Suppressor macrophage treated with lipopolysaccharide for 1 hour (primary cell): ENCODE data around the gene C22orf31.
"Not testable (repeated sequence)": the region's sequence is repeated elsewhere in the genome, so short reads cannot be mapped to it uniquely, and the experiment has no call there.

ENCODE experiments used
- DNase-seq, 3 donors: peaks; one replicate each; pipeline ENCODE4 v3.0.0-alpha.2; 2020 to 2022

C22orf31 gene

GRCh38 chr22:29053048-29053702, 8.5 kb downstream of the C22orf31 start:
- no peak for DNase-seq

- DNase-seq = no peak
Measured at GRCh38 chr22:29050457-29050856, 11.2 kb downstream of the C22orf31 start.

GRCh38 chr22:29049655-29050263, 11.9 kb downstream of the C22orf31 start:
- no peak for DNase-seq

- no peak for DNase-seq
Measured at GRCh38 chr22:29048822-29049654, 12.6 kb downstream of the C22orf31 start.

- DNase-seq = peak in 1 of 3 donors; percentile 22
Measured at GRCh38 chr22:29044657-29045176, 16.9 kb downstream of the C22orf31 start.

DNA sequence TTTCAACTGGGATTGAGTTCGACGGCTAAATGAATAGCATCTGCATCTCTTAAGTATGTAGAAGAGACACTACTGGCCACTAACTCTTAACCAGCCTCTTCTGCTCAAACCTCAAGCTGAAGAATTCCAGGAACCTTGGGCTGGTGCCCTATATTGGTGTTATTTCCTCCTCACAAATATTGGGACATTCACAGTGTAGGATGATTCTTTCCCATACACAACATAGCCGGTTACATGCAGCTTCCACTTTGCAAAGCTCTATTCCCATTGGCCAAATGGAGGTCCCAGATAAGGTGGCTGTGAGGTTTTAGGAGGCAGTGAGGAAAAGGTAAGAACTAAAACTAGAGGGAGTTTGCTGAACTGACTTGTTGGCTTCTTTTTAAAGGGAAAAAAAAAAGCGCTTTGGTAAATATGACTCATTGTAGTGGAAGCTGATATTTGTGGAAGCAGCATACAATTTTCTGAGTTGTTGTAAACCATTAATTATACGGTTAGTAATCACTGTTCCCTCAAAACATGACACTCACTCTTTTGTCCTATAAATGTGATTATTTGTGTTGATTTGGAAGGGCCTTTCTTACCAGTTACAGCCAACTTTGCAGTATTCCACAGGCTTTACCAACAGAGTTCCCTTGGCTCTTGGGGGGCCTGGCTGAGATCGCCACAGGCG, 17.6 kb downstream of the C22orf31 start:
- no peak for DNase-seq

DNA sequence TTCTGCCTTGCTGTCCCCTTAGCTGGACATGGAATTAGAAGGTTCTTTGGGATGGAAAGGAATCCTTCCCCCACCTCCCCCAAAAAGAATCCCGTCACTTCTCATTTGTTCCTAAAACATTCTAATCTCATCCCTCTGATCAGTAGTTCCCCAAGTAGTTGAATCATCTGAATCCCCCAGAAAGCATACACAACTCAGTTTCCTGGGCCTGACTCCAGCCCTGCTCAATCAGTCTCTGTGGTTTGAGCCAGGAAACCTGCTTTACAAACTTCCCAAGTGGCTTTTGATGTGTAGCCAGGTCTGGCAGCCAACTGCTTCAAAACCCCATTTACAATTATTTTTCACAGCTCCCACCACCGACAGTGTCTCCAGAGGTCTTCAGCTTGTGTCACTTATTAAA, 20.2 kb downstream of the C22orf31 start:
- DNase-seq = no peak

DNA sequence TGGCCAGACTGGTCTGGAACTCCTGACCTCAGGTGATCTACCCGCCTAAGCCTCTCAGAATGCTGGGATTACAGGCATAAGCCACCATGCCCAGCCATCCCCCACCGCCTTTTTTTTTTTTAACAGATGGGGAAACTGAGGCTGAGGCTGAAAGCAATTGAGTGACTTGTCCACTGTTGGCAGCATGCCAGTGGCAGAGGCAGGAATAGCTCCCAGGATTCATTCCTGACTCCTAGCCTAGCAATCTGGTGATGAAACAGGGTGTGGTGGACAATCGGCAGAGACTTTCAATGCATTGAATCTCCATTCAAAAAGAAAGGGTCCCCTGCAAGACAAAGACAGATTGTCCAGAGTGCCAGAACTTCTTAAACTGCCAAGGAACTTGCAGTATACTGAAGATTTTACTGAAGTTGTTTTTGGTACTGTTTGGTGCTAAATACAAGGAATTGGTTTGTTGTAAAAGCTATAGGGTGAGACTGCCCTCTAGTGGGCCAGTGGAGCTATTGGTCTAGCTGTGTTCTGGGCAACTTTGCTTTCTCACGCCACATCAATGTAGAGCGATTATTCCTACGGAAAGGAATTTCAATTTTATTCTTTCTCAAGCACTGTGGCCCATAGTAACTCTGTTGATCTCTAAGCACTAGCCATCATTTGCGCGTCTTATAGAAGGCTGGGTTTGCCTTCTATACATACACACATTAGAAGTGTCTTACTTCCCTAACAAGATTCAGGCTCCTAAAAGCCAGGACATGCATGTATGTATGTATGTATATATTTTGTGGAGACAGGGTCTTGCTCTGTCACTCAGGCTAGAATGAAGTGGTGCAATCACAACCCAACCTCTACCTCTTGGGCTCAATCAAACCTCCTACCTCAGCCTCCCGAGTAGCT, 21.0 kb downstream of the C22orf31 start:
- DNase-seq = peak; percentile 76 to 86 (median 83)

- not testable (repeated sequence) for DNase-seq
Measured at GRCh38 chr22:29039684-29040083, 21.9 kb downstream of the C22orf31 start.

DNA sequence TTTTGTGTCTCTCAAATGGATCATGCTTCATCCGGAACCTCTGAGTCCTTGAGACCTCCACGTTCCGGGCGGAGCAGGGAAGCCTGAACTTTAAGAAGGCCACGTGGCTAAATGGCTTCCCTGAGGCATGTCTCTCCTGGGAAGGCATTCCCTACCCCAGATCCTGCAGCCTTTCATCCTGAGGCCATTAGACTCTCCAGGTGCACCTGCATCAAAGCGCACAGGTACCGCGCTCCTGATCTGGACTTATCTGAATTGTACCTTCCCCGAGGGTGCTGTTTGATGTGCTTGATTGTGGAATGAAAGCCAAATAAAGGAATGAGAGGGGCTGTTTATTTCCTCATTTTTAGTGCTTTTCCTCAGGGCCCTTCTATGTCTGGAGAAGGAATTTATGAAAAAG, 22.5 kb downstream of the C22orf31 start:
- DNase-seq = no peak

DNA sequence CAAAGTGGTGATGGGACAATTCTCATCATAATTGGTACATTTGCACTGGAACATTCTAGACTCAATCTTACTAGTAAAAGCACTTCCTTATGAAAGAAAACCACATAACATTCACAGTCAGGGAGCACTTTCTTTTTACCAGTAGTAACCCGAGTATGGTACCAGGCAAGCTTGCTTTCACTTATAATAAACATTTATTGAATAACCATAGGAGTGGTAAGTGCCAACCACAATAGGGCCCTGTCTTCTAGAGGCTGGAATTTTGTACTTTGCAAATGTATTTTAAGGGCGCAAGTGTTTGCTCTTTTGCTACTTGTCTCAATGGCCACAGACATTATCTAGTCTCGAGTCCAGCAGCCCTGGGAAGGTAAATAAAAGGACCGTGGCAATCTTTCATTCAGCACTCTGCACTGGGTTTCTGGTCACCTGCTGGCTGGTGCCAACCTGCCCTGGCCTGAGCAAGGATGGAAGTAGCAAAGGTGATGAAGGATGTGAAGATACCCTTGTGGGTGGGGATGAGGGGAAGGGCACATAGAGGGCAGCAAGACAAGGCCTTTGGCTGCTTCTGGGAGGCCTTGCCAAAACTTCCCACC, 24.2 kb downstream of the C22orf31 start:
- no peak for DNase-seq

GRCh38 chr22:29032584-29032983, 29.0 kb downstream of the C22orf31 start:
- no peak for DNase-seq

- DNase-seq = no peak
Measured at GRCh38 chr22:29032014-29032475, 29.6 kb downstream of the C22orf31 start.

DNA sequence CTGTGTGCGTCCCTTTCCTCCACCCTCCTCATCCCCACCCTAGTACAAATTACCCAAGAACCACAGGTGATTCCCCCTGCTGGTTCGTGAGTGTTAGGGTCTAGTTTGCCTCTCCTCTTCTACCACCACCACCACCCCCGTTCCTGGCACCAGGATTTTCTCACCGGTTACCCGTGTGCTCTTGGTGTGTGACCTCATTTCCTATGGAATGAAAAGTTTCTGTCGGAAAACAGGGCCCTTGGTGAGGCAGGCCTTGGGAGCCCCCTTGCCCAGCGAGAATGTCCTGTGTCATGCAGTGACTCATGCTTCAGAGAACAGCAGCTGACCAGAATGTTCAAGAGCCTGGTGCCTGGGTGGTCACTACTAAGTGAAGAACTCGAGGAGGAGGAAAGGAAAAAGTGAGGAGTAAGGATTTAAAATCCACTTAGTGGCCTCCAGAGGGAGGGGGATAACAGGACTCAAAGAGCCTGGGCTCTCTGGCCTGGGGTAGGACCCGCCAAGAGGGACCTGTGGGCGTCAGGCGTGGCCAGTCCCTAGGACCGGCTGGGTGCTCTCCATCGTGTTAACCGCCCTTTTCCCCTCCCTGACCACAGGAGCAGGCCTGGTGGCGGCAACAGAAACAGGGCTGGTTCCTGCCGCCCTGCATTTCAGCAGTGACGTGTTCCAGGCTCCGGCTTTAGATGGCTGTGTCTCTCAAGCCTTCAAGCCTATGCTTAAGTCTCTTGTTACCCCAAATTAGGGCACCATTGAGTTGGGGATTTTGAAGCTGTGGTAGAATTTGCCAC, 30.2 kb downstream of the C22orf31 start:
- DNase-seq = peak; percentile 77 to 87 (median 83)

GRCh38 chr22:29030618-29031226, 30.9 kb downstream of the C22orf31 start:
- DNase-seq = peak in 1 of 3 donors; percentile 30

DNA sequence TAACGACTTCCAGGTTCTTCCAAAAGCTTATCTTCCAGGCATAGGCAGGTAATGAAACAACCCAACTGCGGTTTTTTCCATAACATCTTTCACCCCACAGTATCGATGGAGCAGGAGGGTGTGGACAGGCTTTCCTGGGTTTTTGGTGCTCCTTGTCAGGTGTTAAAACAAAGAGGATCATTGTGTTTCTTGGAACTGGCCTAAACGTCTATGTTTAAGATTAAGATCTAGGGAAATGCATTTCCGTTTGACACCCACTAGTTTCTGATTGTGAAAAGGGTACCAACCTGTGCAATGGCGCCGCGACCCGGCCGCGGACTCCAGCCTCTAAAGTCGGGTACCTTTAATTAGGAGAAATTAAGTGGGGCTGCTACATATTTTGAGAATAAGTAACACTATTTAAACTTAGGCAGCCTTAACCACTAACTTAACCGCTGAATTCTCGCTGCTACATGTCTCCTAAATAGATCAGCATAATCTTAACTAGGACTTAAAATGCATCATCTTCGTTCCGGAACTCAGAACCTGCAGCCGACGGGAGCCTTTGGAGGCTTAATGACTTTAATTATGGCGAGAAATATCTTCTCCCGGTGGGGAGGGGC, 31.5 kb downstream of the C22orf31 start:
- peak in 1 of 3 donors; percentile 9 for DNase-seq

DNA sequence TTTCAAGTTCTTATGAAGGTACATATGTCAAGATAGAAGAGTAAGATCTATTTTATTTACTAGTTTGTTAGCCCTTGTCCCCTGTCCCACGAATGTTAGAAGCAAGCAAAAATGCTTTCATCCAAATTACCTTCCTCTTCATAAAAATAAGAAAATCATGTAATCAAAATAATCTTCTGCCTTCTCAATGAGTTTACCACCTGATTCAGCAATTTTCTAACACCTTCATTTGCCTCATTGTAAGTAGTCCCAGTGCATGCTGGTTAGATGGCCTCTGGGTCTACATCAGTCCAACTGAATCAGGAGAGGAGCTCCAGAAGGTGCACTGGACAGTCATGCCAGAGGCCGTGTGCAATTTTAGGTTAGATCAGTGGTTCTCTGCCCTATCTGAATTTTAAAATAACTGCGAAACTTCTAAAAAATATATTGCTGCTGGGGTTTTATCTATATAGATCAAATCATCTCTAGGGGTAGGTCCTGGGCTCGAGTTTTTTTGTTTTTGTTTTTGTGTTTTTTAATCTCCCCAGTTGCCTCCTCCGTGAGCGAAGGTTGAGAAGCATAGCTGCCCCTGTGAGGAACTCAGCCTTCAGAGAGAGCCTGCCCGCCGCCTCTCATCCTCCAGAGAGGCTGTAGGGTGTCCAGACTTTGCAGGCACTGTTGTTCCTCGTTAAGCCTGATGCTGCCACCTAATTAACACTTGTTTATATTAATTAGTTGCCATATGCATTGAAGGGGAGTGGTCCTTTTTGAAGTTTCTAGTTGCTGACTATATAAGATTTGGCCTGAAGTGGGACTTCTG, 32.2 kb downstream of the C22orf31 start:
- DNase-seq = no peak

- DNase-seq = no peak
Measured at GRCh38 chr22:29028468-29028867, 33.2 kb downstream of the C22orf31 start.

- DNase-seq = no peak
Measured at GRCh38 chr22:29026579-29026978, 35.1 kb downstream of the C22orf31 start.
